Stimulated activated CD8-positive, alpha-beta memory T cell treated with anti-CD3 and anti-CD28 coated beads, Interleukin-7, amount 100 ng/mL, for 24 hours (primary cell): ENCODE data around the gene RGS16.
A peak's percentile ranks its signal among the peaks of the same experiment; 100 is the strongest.

Experiments used
- DNase-seq: peaks from one replicate; pipeline ENCODE4 v3.0.0-alpha.2; 2020; ENCODE audit warnings: low read depth

The RGS16 gene

DNA sequence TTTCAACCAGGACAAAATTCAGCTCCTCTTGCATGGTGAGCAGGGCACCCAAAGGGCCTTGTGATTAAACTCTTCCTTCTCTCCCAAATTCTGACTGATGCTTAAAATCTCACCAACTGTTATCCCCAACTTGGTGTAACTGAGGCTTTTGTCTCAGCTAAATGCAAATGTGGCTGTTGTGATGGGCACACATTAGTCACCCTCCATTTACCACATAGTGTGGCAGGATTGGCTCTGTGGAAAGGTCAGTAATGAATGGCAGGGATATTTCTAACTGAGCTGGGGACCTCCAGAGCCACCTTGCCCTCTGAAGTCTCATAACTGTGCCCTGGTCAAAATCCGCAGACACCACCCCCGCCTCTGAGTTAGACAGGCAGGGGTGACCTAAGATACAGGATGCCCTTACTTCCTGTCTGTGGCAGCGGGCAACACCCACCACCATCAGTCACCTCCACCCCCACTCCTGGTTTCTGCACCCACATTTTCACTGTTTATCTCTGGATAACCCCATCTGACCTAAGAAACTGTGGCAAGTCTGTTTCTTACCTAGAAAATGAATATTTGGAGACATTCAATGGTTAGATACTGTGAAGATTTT is 25.4 kb upstream of the RGS16 start:
- DNase-seq, result peak; percentile 15

DNA sequence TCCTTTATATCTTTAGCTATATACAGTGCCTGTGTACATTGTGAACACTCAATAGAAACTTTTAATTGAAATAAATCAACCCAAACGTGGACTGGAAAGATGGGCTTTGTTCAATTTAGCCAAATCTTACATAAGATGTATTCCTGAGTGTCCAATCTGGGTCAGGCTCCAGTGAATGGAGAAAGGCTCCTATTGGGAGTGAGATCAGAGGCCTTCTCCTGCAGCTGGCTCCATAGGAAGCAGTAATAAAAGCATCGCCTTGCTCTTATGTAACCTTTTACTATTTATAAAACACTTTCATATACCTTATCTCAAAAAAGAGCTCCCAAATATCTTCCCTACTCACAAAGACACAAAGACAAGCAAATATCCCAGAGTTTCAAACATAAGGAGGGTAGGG is 24.9 kb upstream of the RGS16 start:
- DNase-seq, result no peak

DNA sequence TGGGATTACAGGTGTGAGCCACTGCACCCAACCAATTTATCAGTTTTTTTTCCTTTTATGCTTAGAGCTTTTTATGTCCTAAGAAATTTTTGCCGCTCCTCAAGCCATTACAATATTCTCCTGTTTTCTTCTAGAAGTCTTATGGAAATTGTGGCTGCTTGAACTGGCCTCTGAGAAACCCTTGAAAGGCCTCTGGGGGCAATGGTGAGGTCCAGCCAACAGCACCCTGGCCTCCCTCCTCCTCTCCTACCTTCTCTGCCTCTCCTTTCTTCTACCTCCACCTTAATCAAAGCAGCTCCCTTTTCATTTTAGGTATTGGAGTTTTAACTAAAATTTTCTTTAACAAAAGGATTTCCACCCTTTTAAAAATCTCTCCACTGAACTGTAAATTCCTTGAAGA is 24.5 kb upstream of the RGS16 start:
- no peak for DNase-seq

DNA sequence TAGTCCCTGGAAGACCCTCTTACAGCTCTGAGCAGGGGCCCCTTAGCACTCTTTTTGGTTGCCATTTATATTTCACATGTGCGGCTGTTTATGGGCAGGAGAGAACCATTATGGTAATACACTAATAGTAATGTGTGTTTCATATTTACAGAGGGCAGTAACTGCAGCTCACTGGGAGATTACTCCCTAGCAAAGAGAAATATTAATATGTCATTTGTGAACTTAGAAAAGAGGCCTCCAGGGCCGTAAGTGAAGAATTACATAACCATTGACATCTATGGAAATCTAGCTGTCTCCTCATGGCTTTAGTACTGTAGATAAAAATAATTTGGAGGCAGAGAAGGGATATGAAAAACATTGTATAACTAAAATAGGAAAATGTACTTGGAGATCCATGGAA is 23.4 kb upstream of the RGS16 start:
- DNase-seq, result no peak

GRCh38 chr1:182626527-182626926 is 22.3 kb upstream of the RGS16 start:
- no peak for DNase-seq

GRCh38 chr1:182625719-182626504 is 21.7 kb upstream of the RGS16 start:
- no peak for DNase-seq

GRCh38 chr1:182625024-182625423 is 20.8 kb upstream of the RGS16 start:
- DNase-seq, result no peak

GRCh38 chr1:182624577-182624976 is 20.4 kb upstream of the RGS16 start:
- no peak for DNase-seq

GRCh38 chr1:182622901-182623528 is 18.8 kb upstream of the RGS16 start:
- no peak for DNase-seq

GRCh38 chr1:182621906-182622305 is 17.7 kb upstream of the RGS16 start:
- no peak for DNase-seq

GRCh38 chr1:182620924-182621585 is 16.9 kb upstream of the RGS16 start:
- DNase-seq, result no peak

DNA sequence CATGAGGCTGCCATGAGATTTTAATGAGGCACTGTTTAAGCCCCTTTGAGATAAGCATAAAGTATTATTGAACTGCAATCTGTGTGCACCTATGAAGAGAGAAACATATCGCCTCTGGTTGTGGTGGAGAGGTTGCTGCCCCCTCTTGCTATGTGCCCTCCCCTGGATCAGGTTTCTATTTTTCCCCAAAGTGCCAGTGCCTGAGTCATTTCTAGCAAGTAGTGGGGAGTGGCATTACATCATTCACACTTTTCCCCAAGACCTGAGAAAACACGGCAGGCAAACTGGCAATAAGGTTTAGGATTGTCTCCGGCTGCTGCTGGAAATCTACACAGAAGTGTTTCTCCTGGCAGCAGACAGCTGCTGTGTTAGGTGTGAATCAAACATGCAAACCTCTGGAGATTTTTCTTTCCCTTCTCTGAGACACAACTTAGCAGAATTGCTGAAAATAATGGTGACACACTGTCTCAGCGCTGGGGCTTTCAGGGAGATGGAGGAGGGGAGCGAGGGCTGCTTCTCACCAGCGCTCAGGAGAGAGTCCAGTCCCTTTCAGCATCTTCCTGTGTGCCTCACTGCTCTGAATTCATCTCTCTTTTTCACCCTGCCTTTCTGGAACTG is 13.7 kb upstream of the RGS16 start:
- no peak for DNase-seq

DNA sequence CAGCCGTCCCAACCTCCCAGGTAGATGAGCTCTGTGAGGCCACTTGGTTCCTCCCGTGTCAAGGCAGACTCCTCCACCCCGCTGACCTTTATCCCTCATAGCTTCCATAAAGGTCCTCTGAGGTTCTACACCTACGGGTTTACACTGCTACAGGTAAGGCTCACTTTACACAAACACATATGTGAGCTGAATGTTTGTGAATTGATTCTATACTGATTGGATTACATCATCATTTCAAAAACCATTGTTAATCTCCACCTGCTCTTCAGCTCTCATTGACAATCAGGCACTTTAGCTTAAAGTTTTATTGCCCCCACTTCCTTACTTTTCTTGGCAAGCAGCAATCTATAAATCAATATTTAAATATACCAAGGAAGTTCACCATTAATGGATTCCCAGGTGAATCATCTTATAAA is 12.8 kb upstream of the RGS16 start:
- DNase-seq, result no peak

- peak; percentile 58 for DNase-seq
Measured at GRCh38 chr1:182616130-182617013, 12.2 kb upstream of the RGS16 start.

GRCh38 chr1:182615468-182616129 is 11.4 kb upstream of the RGS16 start:
- no peak for DNase-seq

GRCh38 chr1:182614796-182615454 is 10.7 kb upstream of the RGS16 start:
- DNase-seq, result no peak

GRCh38 chr1:182611787-182612186 is 7.6 kb upstream of the RGS16 start:
- DNase-seq, result no peak

- DNase-seq, result no peak
Measured at GRCh38 chr1:182611326-182611725, 7.1 kb upstream of the RGS16 start.

GRCh38 chr1:182610606-182611194 is 6.5 kb upstream of the RGS16 start:
- no peak for DNase-seq
